ENCODE measurements around the gene MED12.

Gene MED12

DNA sequence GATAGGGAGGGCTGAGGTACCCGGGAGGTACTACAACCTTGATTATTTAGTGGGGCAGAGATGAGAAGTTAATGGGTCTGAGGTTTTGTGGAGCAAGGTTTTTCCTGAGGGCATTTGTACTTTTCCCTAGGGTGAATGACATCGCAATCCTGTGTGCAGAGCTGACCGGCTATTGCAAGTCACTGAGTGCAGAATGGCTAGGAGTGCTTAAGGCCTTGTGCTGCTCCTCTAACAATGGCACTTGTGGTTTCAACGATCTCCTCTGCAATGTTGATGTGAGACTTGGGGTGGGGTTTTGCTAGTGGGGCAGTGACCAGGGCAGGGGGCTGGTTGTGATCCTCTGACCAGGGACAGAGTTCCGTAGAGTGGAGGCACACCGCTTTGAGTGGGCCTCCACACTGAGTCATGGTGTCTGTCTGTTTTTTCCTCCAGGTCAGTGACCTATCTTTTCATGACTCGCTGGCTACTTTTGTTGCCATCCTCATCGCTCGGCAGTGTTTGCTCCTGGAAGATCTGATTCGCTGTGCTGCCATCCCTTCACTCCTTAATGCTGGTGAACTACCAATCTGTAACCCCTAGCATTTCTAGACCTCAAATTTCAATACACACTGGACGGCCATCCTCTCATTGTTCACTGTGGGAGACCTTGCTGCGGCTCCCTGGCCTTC lies 9.9 kb downstream of the MED12 start:
- no peak overlapping the region for H3K27ac ChIP-seq (ENCODE audit: extremely low read depth, low read depth, low read length)
- no peaks in the 10 kb centered on the region for H3K4me1 ChIP-seq (ENCODE audit: control insufficient read depth, insufficient read depth, low read length)
- H3K4me3 ChIP-seq (ENCODE audit: low read depth, low read length), result no peak overlapping the region
- H3K9me3 ChIP-seq (ENCODE audit: control insufficient read depth, insufficient read depth, low read depth, low read length), result no peaks in the 10 kb centered on the region
- CTCF ChIA-PET, result interaction anchor here (0.7 to 2.8 kb wide), 12 partner anchors 9 to 129 kb away, joined by 3 to 24 read pairs (median 4); partner anchors contain the start of gene MED12
- no peak for TF ChIP-seq ZNF513 (tag by site-specific recombination; IDR thresholded peaks at IDR 0.05)
- TF ChIP-seq ZNF324 (tag by site-specific recombination; IDR thresholded peaks at IDR 0.05), result no peak
- TF ChIP-seq ZNF449 (tag by site-specific recombination; IDR thresholded peaks at IDR 0.05), result no peak
- H3K36me3 ChIP-seq (ENCODE audit: control insufficient read depth in 2 of 2, insufficient read depth in 1 of 2, low read length in 2 of 2), result peaks cover 16 to 98% of the 10 kb centered on the region in 2 experiments
- POLR2A ChIA-PET, result no interaction called here

GRCh38 chrX:71128915-71129765 lies 10.7 kb downstream of the MED12 start:
- TF ChIP-seq ZNF654 (tag by site-specific recombination; IDR thresholded peaks at IDR 0.05; ENCODE audit: low read depth) (peak; percentile 46), PRDM1 (tag by site-specific recombination; IDR thresholded peaks at IDR 0.05) (peak; percentile 52), HOXD13 (CRISPR knock-in tag; IDR thresholded peaks at IDR 0.05; ENCODE audit: borderline replicate concordance) (no peak)
- TF ChIP-seq, protein P1, sequence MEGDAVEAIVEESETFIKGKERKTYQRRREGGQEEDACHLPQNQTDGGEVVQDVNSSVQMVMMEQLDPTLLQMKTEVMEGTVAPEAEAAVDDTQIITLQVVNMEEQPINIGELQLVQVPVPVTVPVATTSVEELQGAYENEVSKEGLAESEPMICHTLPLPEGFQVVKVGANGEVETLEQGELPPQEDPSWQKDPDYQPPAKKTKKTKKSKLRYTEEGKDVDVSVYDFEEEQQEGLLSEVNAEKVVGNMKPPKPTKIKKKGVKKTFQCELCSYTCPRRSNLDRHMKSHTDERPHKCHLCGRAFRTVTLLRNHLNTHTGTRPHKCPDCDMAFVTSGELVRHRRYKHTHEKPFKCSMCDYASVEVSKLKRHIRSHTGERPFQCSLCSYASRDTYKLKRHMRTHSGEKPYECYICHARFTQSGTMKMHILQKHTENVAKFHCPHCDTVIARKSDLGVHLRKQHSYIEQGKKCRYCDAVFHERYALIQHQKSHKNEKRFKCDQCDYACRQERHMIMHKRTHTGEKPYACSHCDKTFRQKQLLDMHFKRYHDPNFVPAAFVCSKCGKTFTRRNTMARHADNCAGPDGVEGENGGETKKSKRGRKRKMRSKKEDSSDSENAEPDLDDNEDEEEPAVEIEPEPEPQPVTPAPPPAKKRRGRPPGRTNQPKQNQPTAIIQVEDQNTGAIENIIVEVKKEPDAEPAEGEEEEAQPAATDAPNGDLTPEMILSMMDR (tag by site-specific recombination; IDR thresholded peaks at IDR 0.05), result peak; percentile 83
- Histone ChIP-seq H3K4me1 (ENCODE audit: control insufficient read depth, insufficient read depth, low read length) (no peaks in the 10 kb centered on the region), H3K27ac (ENCODE audit: extremely low read depth, low read depth, low read length) (no peak overlapping the region), H3K9me3 (ENCODE audit: control insufficient read depth, insufficient read depth, low read depth, low read length) (no peaks in the 10 kb centered on the region), H3K4me3 (ENCODE audit: low read depth, low read length) (no peak overlapping the region), H3K36me3 (ENCODE audit: control insufficient read depth in 2 of 2, insufficient read depth in 1 of 2, low read length in 2 of 2) (peaks cover 16 to 96% of the 10 kb centered on the region in 2 experiments)
- ChIA-PET POLR2A (no interaction called here), CTCF (interaction anchor here (0.5 to 2.8 kb wide), 14 partner anchors 10 to 975 kb away, joined by 3 to 24 read pairs (median 4); partner anchors contain the start of gene MED12)

GRCh38 chrX:71131510-71131909 lies 13.1 kb downstream of the MED12 start:
- Histone ChIP-seq H3K9me3 (ENCODE audit: control insufficient read depth, insufficient read depth, low read depth, low read length) (no peaks in the 10 kb centered on the region), H3K4me1 (ENCODE audit: control insufficient read depth, insufficient read depth, low read length) (no peaks in the 10 kb centered on the region), H3K4me3 (ENCODE audit: low read depth, low read length) (no peak overlapping the region), H3K36me3 (ENCODE audit: control insufficient read depth in 2 of 2, insufficient read depth in 1 of 2, low read length in 2 of 2) (peaks cover 20 to 96% of the 10 kb centered on the region in 2 experiments), H3K27ac (ENCODE audit: extremely low read depth, low read depth, low read length) (no peak overlapping the region)
- ChIA-PET CTCF (interaction anchor here (0.8 to 1.0 kb wide), 2 partner anchors 66 to 161 kb away, joined by 4 to 7 read pairs; no protein-coding TSS in a partner anchor), POLR2A (interaction anchor here (1.1 kb wide), 1 partner anchor 13 kb away, joined by 3 read pairs; the partner anchor contains the start of gene MED12)
- TF ChIP-seq SCRT1 (tag by site-specific recombination; IDR thresholded peaks at IDR 0.05; ENCODE audit: borderline replicate concordance) (no peak), OVOL3 (tag by site-specific recombination; IDR thresholded peaks at IDR 0.05) (no peak), ZNF169 (tag by site-specific recombination; IDR thresholded peaks at IDR 0.05) (no peak), ZNF280D (tag by site-specific recombination; IDR thresholded peaks at IDR 0.05) (no peak), ZNF596 (tag by site-specific recombination; IDR thresholded peaks at IDR 0.05) (no peak), ZNF433 (tag by site-specific recombination; IDR thresholded peaks at IDR 0.05; ENCODE audit: low read depth) (no peak), ZBTB1 (tag by site-specific recombination; IDR thresholded peaks at IDR 0.05) (no peak), ZNF2 (tag by site-specific recombination; IDR thresholded peaks at IDR 0.05) (no peak), ZNF514 (tag by site-specific recombination; IDR thresholded peaks at IDR 0.05) (no peak), ZBTB8A (tag by site-specific recombination; IDR thresholded peaks at IDR 0.05) (no peak), ZNF571 (tag by site-specific recombination; IDR thresholded peaks at IDR 0.05) (no peak), KLF1 (tag by site-specific recombination; IDR thresholded peaks at IDR 0.05) (no peak)
- TF ChIP-seq, protein P2, sequence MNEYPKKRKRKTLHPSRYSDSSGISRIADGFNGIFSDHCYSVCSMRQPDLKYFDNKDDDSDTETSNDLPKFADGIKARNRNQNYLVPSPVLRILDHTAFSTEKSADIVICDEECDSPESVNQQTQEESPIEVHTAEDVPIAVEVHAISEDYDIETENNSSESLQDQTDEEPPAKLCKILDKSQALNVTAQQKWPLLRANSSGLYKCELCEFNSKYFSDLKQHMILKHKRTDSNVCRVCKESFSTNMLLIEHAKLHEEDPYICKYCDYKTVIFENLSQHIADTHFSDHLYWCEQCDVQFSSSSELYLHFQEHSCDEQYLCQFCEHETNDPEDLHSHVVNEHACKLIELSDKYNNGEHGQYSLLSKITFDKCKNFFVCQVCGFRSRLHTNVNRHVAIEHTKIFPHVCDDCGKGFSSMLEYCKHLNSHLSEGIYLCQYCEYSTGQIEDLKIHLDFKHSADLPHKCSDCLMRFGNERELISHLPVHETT (tag by site-specific recombination; IDR thresholded peaks at IDR 0.05), result no peak
